Measurements from ENCODE around the gene RBM27.
"Not testable (repeated sequence)": the region's sequence is repeated elsewhere in the genome, so short reads cannot be mapped to it uniquely, and the experiment has no call there.

The RBM27 gene

GRCh38 chr5:146196459-146197048, 6.9 kb upstream of the RBM27 start:
- no peak for TF ChIP-seq CTCF (IDR thresholded peaks at IDR 0.05; ENCODE audit: low read depth, low read length)

GRCh38 chr5:146199176-146199815, 4.1 kb upstream of the RBM27 start:
- H3K4me3 ChIP-seq (ENCODE audit: low read depth, low read length): no peak overlapping the region
- no peak for TF ChIP-seq CTCF (IDR thresholded peaks at IDR 0.05; ENCODE audit: low read depth, low read length)

More at GRCh38 chr5:146196459-146197048, 6.9 kb upstream of the RBM27 start:
- H3K4me3 ChIP-seq (ENCODE audit: low read depth, low read length): no peak overlapping the region

GRCh38 chr5:146201795-146202194, 1.6 kb upstream of the RBM27 start:
- H3K4me3 ChIP-seq (ENCODE audit: low read depth, low read length): not testable (repeated sequence)

- TF ChIP-seq CTCF (IDR thresholded peaks at IDR 0.05; ENCODE audit: low read depth, low read length): no peak
- H3K4me3 ChIP-seq (ENCODE audit: low read depth, low read length): peak overlapping the region; percentile 91
These were observed 427 bp downstream of the RBM27 start for GRCh38 chr5:146203872-146204192.

GRCh38 chr5:146205499-146206202, 2.2 kb downstream of the RBM27 start:
- TF ChIP-seq CTCF (IDR thresholded peaks at IDR 0.05; ENCODE audit: low read depth, low read length): no peak
- H3K4me3 ChIP-seq (ENCODE audit: low read depth, low read length): no peak overlapping the region

- H3K4me3 ChIP-seq (ENCODE audit: low read depth, low read length): no peak overlapping the region
- TF ChIP-seq CTCF (IDR thresholded peaks at IDR 0.05; ENCODE audit: low read depth, low read length): no peak
These were observed 2.9 kb downstream of the RBM27 start for GRCh38 chr5:146206257-146206656.

GRCh38 chr5:146208916-146209522, 5.6 kb downstream of the RBM27 start:
- no peak overlapping the region for H3K4me3 ChIP-seq (ENCODE audit: low read depth, low read length)

More at GRCh38 chr5:146208916-146209522, 5.6 kb downstream of the RBM27 start:
- no peak for TF ChIP-seq CTCF (IDR thresholded peaks at IDR 0.05; ENCODE audit: low read depth, low read length)
